Astrocyte of the spinal cord (primary cell): Measurements from ENCODE around the gene PSMC5.
A peak's percentile ranks its signal among the peaks of the same experiment; 100 is the strongest.

Experiments
- DNase-seq: peaks from one replicate; pipeline ENCODE4 v3.0.0; 2011; ENCODE audit warnings: low read depth, low spot score
- H3K4me3 ChIP-seq: 2 replicates; pipeline ENCODE4 v1.5.1; 2011; ENCODE audit warnings: low read depth, mild to moderate bottlenecking, low read length, moderate library complexity
- CTCF ChIP-seq: IDR thresholded peaks from 2 replicates; pipeline ENCODE4 v1.5.1; 2012; ENCODE audit warnings: low read depth, mild to moderate bottlenecking, low read length, inconsistent platforms
- in situ Hi-C: cut with HindIII; loops from 2 replicates; pipeline ENCODE4 v1.10.0; 2017; ENCODE audit warnings: low sequenced_read_pairs

PSMC5 gene

GRCh38 chr17:63826468-63827001, 696 bp upstream of the PSMC5 start:
- no peak for TF ChIP-seq CTCF
- in situ Hi-C loops = no loop called here
- peak; percentile 49 for DNase-seq

DNA sequence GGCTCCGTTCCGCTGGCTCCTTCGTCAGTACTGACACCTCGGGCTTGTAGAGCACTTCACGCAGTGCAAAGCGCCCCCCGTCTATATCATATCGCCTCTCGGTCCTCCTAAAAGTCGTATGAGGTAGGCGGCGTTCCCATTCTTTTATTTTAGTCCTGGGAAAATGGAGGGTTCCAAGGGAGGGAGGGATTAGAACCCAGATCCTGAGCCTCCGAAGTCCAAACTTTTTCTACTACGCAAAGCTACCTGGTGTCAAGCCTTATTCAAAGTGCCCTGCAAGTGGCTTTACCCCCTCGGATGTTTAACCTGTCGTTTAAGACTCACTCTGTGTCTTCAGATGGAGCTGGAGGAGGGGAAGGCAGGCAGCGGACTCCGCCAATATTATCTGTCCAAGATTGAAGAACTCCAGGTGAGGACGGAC, 580 bp downstream of the PSMC5 start:
- no peak for TF ChIP-seq CTCF
- DNase-seq = no peak
- H3K4me3 ChIP-seq = peak overlapping the region; percentile 96
- in situ Hi-C loops = no loop called here

More at GRCh38 chr17:63826468-63827001, 696 bp upstream of the PSMC5 start:
- H3K4me3 ChIP-seq = peak overlapping the region; percentile 96

- TF ChIP-seq CTCF = no peak
- H3K4me3 ChIP-seq = no peak overlapping the region
- in situ Hi-C loops = no loop called here
- no peak for DNase-seq
Measured at GRCh38 chr17:63828936-63829335, 1.7 kb downstream of the PSMC5 start.

DNA sequence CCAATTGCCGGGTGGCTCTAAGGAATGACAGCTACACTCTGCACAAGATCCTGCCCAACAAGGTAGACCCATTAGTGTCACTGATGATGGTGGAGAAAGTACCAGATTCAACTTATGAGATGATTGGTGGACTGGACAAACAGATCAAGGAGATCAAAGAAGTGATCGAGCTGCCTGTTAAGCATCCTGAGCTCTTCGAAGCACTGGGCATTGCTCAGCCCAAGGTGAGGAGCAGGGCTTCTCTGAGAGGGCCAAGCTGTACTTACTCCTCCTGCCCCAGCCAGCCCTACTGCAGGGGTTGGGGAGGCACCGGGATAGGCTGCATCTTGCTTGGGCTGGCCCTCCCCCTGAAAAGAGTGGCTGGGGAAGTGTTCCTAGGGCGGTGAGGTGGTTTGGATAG, 3.0 kb downstream of the PSMC5 start:
- no peak overlapping the region for H3K4me3 ChIP-seq
- no peak for TF ChIP-seq CTCF
- no peak for DNase-seq
- in situ Hi-C loops = no loop called here

GRCh38 chr17:63830904-63831491, 3.8 kb downstream of the PSMC5 start:
- no peak for DNase-seq
- H3K4me3 ChIP-seq = no peak overlapping the region
- in situ Hi-C loops = no loop called here
- TF ChIP-seq CTCF = no peak

DNA sequence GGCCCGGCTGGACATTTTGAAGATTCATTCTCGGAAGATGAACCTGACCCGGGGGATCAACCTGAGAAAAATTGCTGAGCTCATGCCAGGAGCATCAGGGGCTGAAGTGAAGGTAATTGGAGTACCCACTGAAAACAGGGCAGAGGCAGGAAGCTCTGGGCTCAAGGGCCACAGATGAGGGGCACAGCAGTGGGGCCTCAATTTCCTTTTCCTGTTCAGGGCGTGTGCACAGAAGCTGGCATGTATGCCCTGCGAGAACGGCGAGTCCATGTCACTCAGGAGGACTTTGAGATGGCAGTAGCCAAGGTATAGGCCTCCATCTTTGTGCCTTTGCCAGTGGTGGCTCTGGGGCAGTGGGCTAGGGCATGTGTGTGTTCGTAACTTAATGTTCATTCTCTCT, 4.3 kb downstream of the PSMC5 start:
- in situ Hi-C loops = no loop called here
- no peak for DNase-seq
- H3K4me3 ChIP-seq = no peak overlapping the region
- TF ChIP-seq CTCF = no peak
